ENCODE results near the gene RSPO3.

RSPO3 gene

DNA sequence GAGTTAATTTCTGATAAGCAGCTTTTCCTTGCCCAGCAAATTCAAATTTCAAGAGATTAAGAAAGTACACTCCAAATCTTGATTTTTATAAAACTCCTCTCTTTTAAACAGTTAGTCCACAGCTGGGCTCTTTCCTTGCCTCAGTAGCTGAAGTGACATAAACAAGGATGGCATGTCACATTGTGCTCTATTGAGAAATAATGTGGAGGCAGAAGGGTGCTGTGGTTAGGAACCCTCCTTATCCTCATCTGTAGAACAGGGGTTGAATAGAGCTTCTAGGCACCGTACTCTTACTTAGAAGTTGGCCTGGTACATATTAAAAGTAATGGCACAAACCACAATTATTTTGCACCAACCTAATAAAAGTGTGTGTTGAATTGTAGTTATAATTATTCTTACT is 70.3 kb downstream of the RSPO3 start:
- DNase-seq (ENCODE audit: extremely low read depth, insufficient read length) = no peak
- Histone ChIP-seq H3K4me3 (replicated peaks; ENCODE audit: low read depth, low read length) (no peak overlapping the region), H3K27me3 (replicated peaks; ENCODE audit: control insufficient read depth, insufficient read depth, low read length) (no peaks in the 10 kb centered on the region), H3K36me3 (ENCODE audit: control insufficient read depth, insufficient read depth, low read length) (no peaks in the 10 kb centered on the region)
- TF ChIP-seq, protein P1, sequence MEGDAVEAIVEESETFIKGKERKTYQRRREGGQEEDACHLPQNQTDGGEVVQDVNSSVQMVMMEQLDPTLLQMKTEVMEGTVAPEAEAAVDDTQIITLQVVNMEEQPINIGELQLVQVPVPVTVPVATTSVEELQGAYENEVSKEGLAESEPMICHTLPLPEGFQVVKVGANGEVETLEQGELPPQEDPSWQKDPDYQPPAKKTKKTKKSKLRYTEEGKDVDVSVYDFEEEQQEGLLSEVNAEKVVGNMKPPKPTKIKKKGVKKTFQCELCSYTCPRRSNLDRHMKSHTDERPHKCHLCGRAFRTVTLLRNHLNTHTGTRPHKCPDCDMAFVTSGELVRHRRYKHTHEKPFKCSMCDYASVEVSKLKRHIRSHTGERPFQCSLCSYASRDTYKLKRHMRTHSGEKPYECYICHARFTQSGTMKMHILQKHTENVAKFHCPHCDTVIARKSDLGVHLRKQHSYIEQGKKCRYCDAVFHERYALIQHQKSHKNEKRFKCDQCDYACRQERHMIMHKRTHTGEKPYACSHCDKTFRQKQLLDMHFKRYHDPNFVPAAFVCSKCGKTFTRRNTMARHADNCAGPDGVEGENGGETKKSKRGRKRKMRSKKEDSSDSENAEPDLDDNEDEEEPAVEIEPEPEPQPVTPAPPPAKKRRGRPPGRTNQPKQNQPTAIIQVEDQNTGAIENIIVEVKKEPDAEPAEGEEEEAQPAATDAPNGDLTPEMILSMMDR (IDR thresholded peaks at IDR 0.05; ENCODE audit: insufficient read depth, low read length, poor library complexity, severe bottlenecking) = no peak

DNA sequence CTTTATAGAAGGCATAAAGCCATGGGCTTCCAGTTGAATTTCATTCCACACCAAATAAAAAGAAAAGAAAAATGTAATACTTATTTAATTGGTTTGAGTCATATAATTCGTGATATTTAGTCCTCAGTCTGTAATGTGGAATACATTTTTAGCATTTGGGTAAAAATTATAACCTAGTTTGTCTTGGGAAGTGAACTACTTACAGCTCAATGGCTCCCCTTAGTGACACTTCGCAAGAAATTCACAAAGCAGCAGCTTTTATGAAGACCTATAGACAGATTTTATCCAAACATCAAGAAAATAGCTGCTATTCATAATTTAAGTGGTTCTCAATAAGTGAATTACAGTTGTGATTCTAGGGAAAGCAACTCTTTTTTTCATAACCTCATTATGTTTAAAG is 72.1 kb downstream of the RSPO3 start:
- Histone ChIP-seq H3K36me3 (ENCODE audit: control insufficient read depth, insufficient read depth, low read length) (no peaks in the 10 kb centered on the region), H3K27me3 (replicated peaks; ENCODE audit: control insufficient read depth, insufficient read depth, low read length) (no peaks in the 10 kb centered on the region), H3K4me3 (replicated peaks; ENCODE audit: low read depth, low read length) (no peak overlapping the region)
- TF ChIP-seq, protein P1 (IDR thresholded peaks at IDR 0.05; ENCODE audit: insufficient read depth, low read length, poor library complexity, severe bottlenecking) = peak; percentile 50
- DNase-seq (ENCODE audit: extremely low read depth, insufficient read length) = no peak

DNA sequence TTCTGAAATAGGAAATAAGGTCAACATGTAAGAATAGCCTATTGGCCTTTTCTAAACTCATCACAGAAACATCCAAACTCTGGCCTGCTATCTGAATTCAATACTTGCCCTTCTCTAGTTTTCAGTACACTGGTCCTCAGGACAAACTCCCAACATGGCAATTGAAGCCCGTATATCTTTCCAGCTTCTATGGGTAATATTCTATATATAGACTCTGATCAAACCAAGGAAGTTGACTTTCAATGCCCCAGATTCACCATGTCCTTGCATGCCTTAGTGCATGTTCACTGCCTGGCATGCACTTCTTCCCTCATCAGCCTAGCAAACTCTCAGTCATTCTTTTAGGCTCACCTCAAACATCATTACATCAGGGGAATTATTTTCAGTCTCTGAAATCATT is 73.2 kb downstream of the RSPO3 start:
- Histone ChIP-seq H3K27me3 (replicated peaks; ENCODE audit: control insufficient read depth, insufficient read depth, low read length) (no peaks in the 10 kb centered on the region), H3K36me3 (ENCODE audit: control insufficient read depth, insufficient read depth, low read length) (no peaks in the 10 kb centered on the region), H3K4me3 (replicated peaks; ENCODE audit: low read depth, low read length) (no peak overlapping the region)
- no peak for DNase-seq (ENCODE audit: extremely low read depth, insufficient read length)
- TF ChIP-seq, protein P1 (IDR thresholded peaks at IDR 0.05; ENCODE audit: insufficient read depth, low read length, poor library complexity, severe bottlenecking) = no peak

DNA sequence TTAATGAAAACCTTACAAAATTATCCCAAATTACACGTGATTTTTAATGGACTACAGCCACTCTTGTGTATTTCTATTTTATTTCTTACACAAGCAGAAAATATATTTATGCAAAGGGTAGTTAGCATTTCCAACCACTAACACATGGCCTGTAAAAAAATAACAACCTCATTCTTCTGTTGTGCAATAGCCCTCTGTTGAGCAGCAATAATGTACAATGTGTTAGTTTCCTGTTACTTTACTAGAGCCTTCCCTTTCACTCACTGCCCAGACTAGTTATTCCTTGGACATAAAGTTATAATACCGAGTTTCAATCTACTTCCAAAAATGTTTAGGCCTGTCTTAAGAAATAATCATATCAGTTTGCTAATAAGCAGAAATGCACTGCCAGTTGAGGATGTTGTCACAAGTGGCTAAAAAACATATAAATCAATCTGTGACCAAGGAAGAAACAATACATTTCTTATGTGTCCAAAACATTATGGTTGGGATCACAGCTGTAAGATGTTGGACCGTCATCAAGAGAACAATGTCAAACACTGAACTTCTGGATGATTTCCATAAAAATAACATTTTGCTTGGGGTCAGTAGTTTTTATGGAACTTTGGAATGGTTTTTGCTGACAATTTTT is 74.6 kb downstream of the RSPO3 start:
- TF ChIP-seq, protein P1 (IDR thresholded peaks at IDR 0.05; ENCODE audit: insufficient read depth, low read length, poor library complexity, severe bottlenecking) = no peak
- Histone ChIP-seq H3K27me3 (replicated peaks; ENCODE audit: control insufficient read depth, insufficient read depth, low read length) (no peaks in the 10 kb centered on the region), H3K4me3 (replicated peaks; ENCODE audit: low read depth, low read length) (no peak overlapping the region), H3K36me3 (ENCODE audit: control insufficient read depth, insufficient read depth, low read length) (no peaks in the 10 kb centered on the region)
- DNase-seq (ENCODE audit: extremely low read depth, insufficient read length) = no peak

DNA sequence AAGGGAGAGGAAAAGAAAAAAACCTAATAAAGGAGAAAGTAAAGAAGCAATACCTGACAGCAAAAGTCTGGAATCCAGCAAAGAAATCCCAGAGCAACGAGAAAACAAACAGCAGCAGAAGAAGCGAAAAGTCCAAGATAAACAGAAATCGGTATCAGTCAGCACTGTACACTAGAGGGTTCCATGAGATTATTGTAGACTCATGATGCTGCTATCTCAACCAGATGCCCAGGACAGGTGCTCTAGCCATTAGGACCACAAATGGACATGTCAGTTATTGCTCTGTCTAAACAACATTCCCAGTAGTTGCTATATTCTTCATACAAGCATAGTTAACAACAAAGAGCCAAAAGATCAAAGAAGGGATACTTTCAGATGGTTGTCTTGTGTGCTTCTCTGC is 77.4 kb downstream of the RSPO3 start:
- TF ChIP-seq, protein P1 (IDR thresholded peaks at IDR 0.05; ENCODE audit: insufficient read depth, low read length, poor library complexity, severe bottlenecking) = no peak

DNA sequence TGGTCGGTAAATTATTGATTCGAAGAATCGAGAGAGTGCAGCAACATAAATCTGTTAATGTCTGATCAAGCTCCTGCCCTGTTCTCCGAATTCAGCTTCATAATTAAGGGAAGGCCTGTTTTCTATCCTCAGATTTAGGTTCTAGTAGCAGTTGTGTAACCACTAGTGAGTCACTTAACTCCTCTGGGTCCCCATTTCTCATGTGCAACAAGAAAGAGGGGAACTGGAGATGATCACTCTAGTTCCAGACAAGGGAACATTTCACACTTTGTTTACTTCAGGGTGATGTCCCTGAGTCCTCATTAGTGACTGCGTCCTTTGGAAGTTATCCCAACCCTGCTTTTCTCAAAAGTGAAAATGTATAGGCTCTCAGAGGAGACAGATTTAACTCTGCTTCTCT is 80.1 kb downstream of the RSPO3 start:
- DNase-seq (ENCODE audit: extremely low read depth, insufficient read length) = no peak
- Histone ChIP-seq H3K27me3 (replicated peaks; ENCODE audit: control insufficient read depth, insufficient read depth, low read length) (no peaks in the 10 kb centered on the region), H3K36me3 (ENCODE audit: control insufficient read depth, insufficient read depth, low read length) (no peaks in the 10 kb centered on the region), H3K4me3 (replicated peaks; ENCODE audit: low read depth, low read length) (no peak overlapping the region)
- TF ChIP-seq, protein P1 (IDR thresholded peaks at IDR 0.05; ENCODE audit: insufficient read depth, low read length, poor library complexity, severe bottlenecking) = no peak

More for the DNA sequence above, 77.4 kb downstream of the RSPO3 start:
- Histone ChIP-seq H3K4me3 (replicated peaks; ENCODE audit: low read depth, low read length) (no peak overlapping the region), H3K36me3 (ENCODE audit: control insufficient read depth, insufficient read depth, low read length) (no peaks in the 10 kb centered on the region), H3K27me3 (replicated peaks; ENCODE audit: control insufficient read depth, insufficient read depth, low read length) (no peaks in the 10 kb centered on the region)
- DNase-seq (ENCODE audit: extremely low read depth, insufficient read length) = no peak

Data from GM06990 (cell line).